Peyer's patch (tissue), 4 donors: ENCODE measurements around the gene SEC14L2. TPM values are rescaled to one million over a fixed set of nuclear protein-coding genes. Genes with fewer than 3 reads are reported as not detected.

Experiments used
- DNase-seq, 3 donors: peaks; one replicate each; pipeline ENCODE4 v3.0.0-alpha.2; 2017 to 2019
- H3K27ac ChIP-seq, 4 donors: fragments of 200-600 bp; sonication (generic); one replicate each; pipeline ENCODE4 v1.5.1; 2016 to 2019
- H3K27me3 ChIP-seq, 2 donors: fragments of 200-600 bp; sonication (generic); one replicate each; pipeline ENCODE4 v1.5.1; 2019
- H3K36me3 ChIP-seq, 3 donors: fragments of 200-600 bp; sonication (generic); one replicate each; pipeline ENCODE4 v1.5.1; 2016 to 2019
- H3K4me1 ChIP-seq, 4 donors: fragments of 200-600 bp; sonication (generic); one replicate each; pipeline ENCODE4 v1.5.1; 2016 to 2019
- H3K4me3 ChIP-seq, 4 donors: fragments of 200-600 bp; sonication (generic); 1 replicate in 3 of 4; 2 replicates in 1 of 4; pipeline ENCODE4 v1.5.1; 2016 to 2019; ENCODE audit warnings: mild to moderate bottlenecking in 1 of 4
- H3K9me3 ChIP-seq, 4 donors: fragments of 200-600 bp; sonication (generic); one replicate each; pipeline ENCODE4 v1.5.1; 2016 to 2019; ENCODE audit warnings: mild to moderate bottlenecking in 1 of 4
- CTCF ChIP-seq, 6 experiments: fragments of 450-650 bp in 4 of 6; fragments of 200-600 bp in 2 of 6; sonication (generic) in 1 of 6; IDR thresholded peaks; one replicate each; pipeline ENCODE4 v1.5.1; 2017 to 2019; ENCODE audit warnings: antibody characterized with exemption in 6 of 6, mild to moderate bottlenecking in 3 of 6, moderate library complexity in 1 of 6
- POLR2A ChIP-seq, 2 donors: fragments of 450-650 bp; IDR thresholded peaks; one replicate each; pipeline ENCODE4 v1.5.1; 2017; ENCODE audit warnings: antibody characterized with exemption in 2 of 2, mild to moderate bottlenecking in 2 of 2, moderate library complexity in 2 of 2
- total RNA-seq, 4 donors: library from RNA; depleted of rRNA; stranded (reverse); fragments of >200 nt; gene quantifications; one replicate each; pipeline ENCODE4 v1.1.0, GENCODE V29; 2016

The SEC14L2 gene
- total RNA-seq, 4 donors from 2014 or later = 3.3 to 53.6 (median 34.6) TPM

- no peaks in the 10 kb centered on the region for H3K36me3 ChIP-seq
- TF ChIP-seq CTCF (IDR thresholded peaks at IDR 0.05) = no peak
- no peak for TF ChIP-seq POLR2A (IDR thresholded peaks at IDR 0.05)
- no peaks in the 10 kb centered on the region for H3K9me3 ChIP-seq
- no peaks in the 10 kb centered on the region for H3K4me1 ChIP-seq
- no peak for DNase-seq
- H3K4me3 ChIP-seq = no peak overlapping the region
- no peaks in the 10 kb centered on the region for H3K27me3 ChIP-seq
- H3K27ac ChIP-seq = no peak overlapping the region
Measured at GRCh38 chr22:30371321-30371720, 25.5 kb upstream of the SEC14L2 start.

GRCh38 chr22:30371981-30372380 is 24.8 kb upstream of the SEC14L2 start:
- DNase-seq = peak in 1 of 3 donors; percentile 46
- Histone ChIP-seq H3K27ac (no peak overlapping the region), H3K9me3 (no peaks in the 10 kb centered on the region), H3K4me1 (no peaks in the 10 kb centered on the region), H3K27me3 (no peaks in the 10 kb centered on the region), H3K36me3 (no peaks in the 10 kb centered on the region), H3K4me3 (no peak overlapping the region)
- TF ChIP-seq CTCF (IDR thresholded peaks at IDR 0.05) (no peak), POLR2A (IDR thresholded peaks at IDR 0.05) (no peak)

DNA sequence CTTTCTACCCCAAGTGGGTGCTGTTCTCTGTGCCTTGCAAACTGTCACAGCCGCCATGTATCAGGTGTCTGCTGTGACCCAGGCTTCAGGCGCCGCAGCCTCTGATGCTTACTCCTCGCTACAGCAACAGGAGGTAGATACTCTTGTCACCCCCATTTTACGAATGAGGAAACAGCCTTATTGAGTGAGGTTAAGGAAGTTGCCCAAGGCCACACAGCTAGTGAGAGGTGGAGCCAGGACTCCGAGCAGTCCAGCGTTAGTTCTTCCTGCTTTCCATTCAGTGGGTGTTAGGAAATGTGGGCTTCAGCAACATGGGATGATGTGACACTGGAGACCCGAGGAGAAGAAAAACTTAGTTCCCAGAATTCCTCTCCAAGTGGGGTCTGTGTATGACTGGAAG is 23.9 kb upstream of the SEC14L2 start:
- Histone ChIP-seq H3K27ac (no peak overlapping the region), H3K4me1 (no peaks in the 10 kb centered on the region), H3K27me3 (no peaks in the 10 kb centered on the region), H3K4me3 (no peak overlapping the region), H3K36me3 (no peaks in the 10 kb centered on the region), H3K9me3 (no peaks in the 10 kb centered on the region)
- TF ChIP-seq CTCF (IDR thresholded peaks at IDR 0.05) (no peak), POLR2A (IDR thresholded peaks at IDR 0.05) (no peak)
- DNase-seq = no peak

GRCh38 chr22:30373331-30374325 is 23.2 kb upstream of the SEC14L2 start:
- no peaks in the 10 kb centered on the region for H3K4me1 ChIP-seq
- H3K27me3 ChIP-seq = no peaks in the 10 kb centered on the region
- TF ChIP-seq POLR2A (IDR thresholded peaks at IDR 0.05) (no peak), CTCF (IDR thresholded peaks at IDR 0.05) (no peak)
- H3K4me3 ChIP-seq = no peak overlapping the region
- DNase-seq = no peak
- H3K36me3 ChIP-seq = no peaks in the 10 kb centered on the region
- no peak overlapping the region for H3K27ac ChIP-seq
- no peaks in the 10 kb centered on the region for H3K9me3 ChIP-seq

DNA sequence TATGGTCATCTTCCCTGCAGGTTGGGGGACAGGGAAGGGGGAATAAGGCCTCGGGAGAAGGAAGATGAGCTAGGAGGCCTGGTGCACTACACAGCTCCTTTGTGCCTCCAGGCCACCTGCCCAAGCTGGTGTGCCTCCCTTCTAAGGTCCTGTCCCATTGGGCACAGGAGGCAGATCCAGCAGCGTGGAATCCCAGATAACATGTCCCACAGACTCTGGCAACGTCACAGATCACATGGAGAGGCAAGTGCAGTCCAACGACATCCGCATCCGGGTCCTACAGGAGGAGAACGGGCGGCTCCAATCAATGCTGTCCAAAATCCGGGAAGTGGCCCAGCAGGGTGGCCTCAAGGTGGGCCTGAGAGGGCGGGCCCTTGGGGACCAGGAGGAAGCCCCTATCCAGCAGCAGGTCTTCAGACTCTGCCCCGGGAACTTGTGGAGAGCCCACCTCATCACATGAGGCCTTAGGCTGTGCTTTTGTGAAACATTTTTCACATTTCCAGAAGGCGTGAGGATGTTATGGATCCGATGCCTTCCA is 21.4 kb upstream of the SEC14L2 start:
- Histone ChIP-seq H3K4me3 (no peak overlapping the region), H3K9me3 (no peaks in the 10 kb centered on the region), H3K36me3 (no peaks in the 10 kb centered on the region), H3K4me1 (no peaks in the 10 kb centered on the region), H3K27ac (no peak overlapping the region), H3K27me3 (no peaks in the 10 kb centered on the region)
- no peak for DNase-seq
- TF ChIP-seq POLR2A (IDR thresholded peaks at IDR 0.05) = no peak
- no peak for TF ChIP-seq CTCF (IDR thresholded peaks at IDR 0.05)
